Hepatocyte (in vitro differentiated cells): ENCODE data around the gene NOXA1. TPM values are rescaled to one million over a fixed set of nuclear protein-coding genes. Genes with fewer than 3 reads are reported as not detected.

Source experiments
- DNase-seq: peaks from one replicate; pipeline ENCODE4 v3.0.0-alpha.2; 2016; ENCODE audit warnings: low spot score
- H2AFZ ChIP-seq: fragments of 200-600 bp; sonication (generic); 2 replicates; pipeline ENCODE4 v1.6.0; 2016; ENCODE audit warnings: antibody characterized with exemption, mild to moderate bottlenecking
- H3K27ac ChIP-seq: fragments of 200-600 bp; sonication (generic); 2 replicates; pipeline ENCODE4 v1.5.1; 2016; ENCODE audit warnings: mild to moderate bottlenecking
- H3K27me3 ChIP-seq: fragments of 200-600 bp; sonication (generic); 2 replicates; pipeline ENCODE4 v1.6.1; 2016
- H3K36me3 ChIP-seq: fragments of 200-600 bp; sonication (generic); replicated peaks from 2 replicates; pipeline ENCODE4 v1.5.1; 2016; ENCODE audit warnings: low read depth; ENCODE audit not compliant: insufficient read depth
- H3K4me1 ChIP-seq: fragments of 200-600 bp; sonication (generic); 2 replicates; pipeline ENCODE4 v1.5.1; 2016; ENCODE audit warnings: mild to moderate bottlenecking, moderate library complexity; ENCODE audit not compliant: insufficient read depth
- H3K4me2 ChIP-seq: fragments of 200-600 bp; sonication (generic); 2 replicates; pipeline ENCODE4 v1.6.0; 2016
- H3K4me3 ChIP-seq: fragments of 200-600 bp; sonication (generic); 2 replicates; pipeline ENCODE4 v1.5.1; 2016; ENCODE audit warnings: mild to moderate bottlenecking
- H3K79me2 ChIP-seq: fragments of 200-600 bp; sonication (generic); 2 replicates; pipeline ENCODE4 v1.6.0; 2017; ENCODE audit warnings: mild to moderate bottlenecking
- H3K9me2 ChIP-seq: fragments of 200-600 bp; sonication (generic); replicated peaks from 2 replicates; pipeline ENCODE4 v1.6.0; 2017; ENCODE audit warnings: mild to moderate bottlenecking; ENCODE audit not compliant: insufficient read depth
- H3K9me3 ChIP-seq: fragments of 200-600 bp; sonication (generic); 2 replicates; pipeline ENCODE4 v1.5.1; 2016; ENCODE audit warnings: low read depth, mild to moderate bottlenecking
- H4K20me1 ChIP-seq: fragments of 200-600 bp; sonication (generic); 2 replicates; pipeline ENCODE4 v1.6.0; 2016; ENCODE audit warnings: mild to moderate bottlenecking; ENCODE audit not compliant: insufficient read depth, poor library complexity, severe bottlenecking
- EZH2 ChIP-seq: fragments of 200-600 bp; sonication (generic); IDR thresholded peaks from 2 replicates; pipeline ENCODE4 v1.6.1; 2016; ENCODE audit warnings: antibody characterized with exemption, mild to moderate bottlenecking, borderline replicate concordance
- EZH2phosphoT487 ChIP-seq: fragments of 200-600 bp; sonication (generic); IDR thresholded peaks from one replicate; pipeline ENCODE4 v1.6.1; 2018; ENCODE audit warnings: antibody characterized with exemption, mild to moderate bottlenecking, low read depth, moderate library complexity; ENCODE audit not compliant: unreplicated experiment, severe bottlenecking
- WGBS: methylation state at CpG from one replicate; pipeline ENCODE4 v1.1.6; 2016; ENCODE audit warnings: low lambda C conversion rate; ENCODE audit errors: missing lambda C conversion rate; 5-methylcytosine and 5-hydroxymethylcytosine counted together
- polyA plus RNA-seq: library from polyadenylated mRNA; unstranded; fragments of >200 nt; fragmentation: Nextera tagmentation; extraction: Ambion mirVana; gene quantifications from 2 replicates; pipeline ENCODE4 v1.2.1, GENCODE V29; 2016
- total RNA-seq: library from RNA; depleted of rRNA; stranded (reverse); fragments of >200 nt; gene quantifications from 2 replicates; pipeline ENCODE4 v1.2.3, GENCODE V29; 2014
- TF ChIP-seq, protein P1 (sequence below): fragments of 200-600 bp; sonication (generic); IDR thresholded peaks from 2 replicates; pipeline ENCODE4 v1.5.1; 2016; ENCODE audit warnings: antibody characterized with exemption, mild to moderate bottlenecking; ENCODE audit not compliant: poor library complexity

The NOXA1 gene
- total and polyA plus RNA-seq, 2 experiments from 2014 or later = 7.2 to 12.5 TPM

DNA sequence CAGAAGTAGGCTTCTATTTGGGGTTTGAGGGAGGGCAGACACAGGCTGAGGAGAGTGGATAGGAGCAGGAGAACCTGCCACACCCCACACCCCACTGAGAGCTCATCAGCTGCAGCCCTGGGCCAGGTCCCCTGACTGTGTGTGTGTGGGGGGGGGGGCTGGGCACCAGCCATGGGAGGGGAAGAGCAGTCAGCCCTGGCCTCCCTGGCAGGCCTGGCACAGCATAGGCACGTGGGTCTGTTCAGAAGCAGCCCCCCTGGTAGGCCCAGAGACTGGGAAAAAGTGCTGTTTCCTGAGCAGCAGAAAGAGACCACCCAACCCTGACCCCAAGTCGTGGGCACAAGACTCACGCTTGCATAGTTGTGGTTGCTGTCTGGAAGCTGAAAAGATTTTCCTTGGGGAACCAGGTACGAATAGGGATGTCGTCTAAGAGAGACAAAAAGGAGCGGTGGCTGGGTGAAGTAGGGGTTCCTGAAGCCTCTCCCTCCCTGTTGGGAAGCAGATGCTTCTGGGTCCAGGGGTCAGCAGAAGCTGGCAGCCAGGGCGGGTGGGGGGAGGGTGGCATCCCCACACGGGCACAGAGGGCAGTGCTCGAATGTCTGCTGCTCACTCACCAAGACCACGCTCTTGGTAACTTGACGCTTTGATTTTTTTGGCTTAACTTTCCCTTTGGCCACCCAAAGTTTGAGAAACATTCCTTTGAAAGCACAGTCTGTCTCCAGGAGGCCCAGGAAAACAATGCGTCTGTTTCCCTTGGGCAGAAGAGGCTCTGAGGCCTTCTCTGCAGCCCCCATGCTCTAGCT, 33.1 kb downstream of the NOXA1 start:
- no peaks in the 10 kb centered on the region for H3K27me3 ChIP-seq
- no peak for DNase-seq
- no peak overlapping the region for H3K4me2 ChIP-seq
- H3K27ac ChIP-seq = no peak overlapping the region
- H2AFZ ChIP-seq = no peak overlapping the region
- H3K36me3 ChIP-seq = no peaks in the 10 kb centered on the region
- H3K9me3 ChIP-seq = no peaks in the 10 kb centered on the region
- TF ChIP-seq EZH2 (no peak), EZH2phosphoT487 (no peak)
- TF ChIP-seq, protein P1, sequence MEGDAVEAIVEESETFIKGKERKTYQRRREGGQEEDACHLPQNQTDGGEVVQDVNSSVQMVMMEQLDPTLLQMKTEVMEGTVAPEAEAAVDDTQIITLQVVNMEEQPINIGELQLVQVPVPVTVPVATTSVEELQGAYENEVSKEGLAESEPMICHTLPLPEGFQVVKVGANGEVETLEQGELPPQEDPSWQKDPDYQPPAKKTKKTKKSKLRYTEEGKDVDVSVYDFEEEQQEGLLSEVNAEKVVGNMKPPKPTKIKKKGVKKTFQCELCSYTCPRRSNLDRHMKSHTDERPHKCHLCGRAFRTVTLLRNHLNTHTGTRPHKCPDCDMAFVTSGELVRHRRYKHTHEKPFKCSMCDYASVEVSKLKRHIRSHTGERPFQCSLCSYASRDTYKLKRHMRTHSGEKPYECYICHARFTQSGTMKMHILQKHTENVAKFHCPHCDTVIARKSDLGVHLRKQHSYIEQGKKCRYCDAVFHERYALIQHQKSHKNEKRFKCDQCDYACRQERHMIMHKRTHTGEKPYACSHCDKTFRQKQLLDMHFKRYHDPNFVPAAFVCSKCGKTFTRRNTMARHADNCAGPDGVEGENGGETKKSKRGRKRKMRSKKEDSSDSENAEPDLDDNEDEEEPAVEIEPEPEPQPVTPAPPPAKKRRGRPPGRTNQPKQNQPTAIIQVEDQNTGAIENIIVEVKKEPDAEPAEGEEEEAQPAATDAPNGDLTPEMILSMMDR = no peak
- H4K20me1 ChIP-seq = peaks cover 3% of the 10 kb centered on the region
- peaks cover 4% of the 10 kb centered on the region for H3K4me1 ChIP-seq
- H3K4me3 ChIP-seq = no peak overlapping the region
- no peaks in the 10 kb centered on the region for H3K9me2 ChIP-seq
- 88% methylated on average over 11 of the region's 12 CpGs for WGBS
- H3K79me2 ChIP-seq = peaks cover 11% of the 10 kb centered on the region

GRCh38 chr9:137456864-137457405, 33.7 kb downstream of the NOXA1 start:
- peaks cover 3% of the 10 kb centered on the region for H4K20me1 ChIP-seq
- H2AFZ ChIP-seq = no peak overlapping the region
- H3K4me1 ChIP-seq = peaks cover 4% of the 10 kb centered on the region
- 96% methylated on average over 10 of the region's 10 CpGs for WGBS
- H3K4me2 ChIP-seq = no peak overlapping the region
- TF ChIP-seq, protein P1 = no peak
- no peak for TF ChIP-seq EZH2phosphoT487
- no peak for TF ChIP-seq EZH2
- H3K4me3 ChIP-seq = no peak overlapping the region
- peaks cover 11% of the 10 kb centered on the region for H3K79me2 ChIP-seq
- H3K36me3 ChIP-seq = no peaks in the 10 kb centered on the region
- H3K9me3 ChIP-seq = no peaks in the 10 kb centered on the region
- no peak overlapping the region for H3K27ac ChIP-seq
- no peaks in the 10 kb centered on the region for H3K27me3 ChIP-seq
- no peak for DNase-seq
- H3K9me2 ChIP-seq = no peaks in the 10 kb centered on the region

GRCh38 chr9:137457406-137458193, 34.4 kb downstream of the NOXA1 start:
- no peak for DNase-seq
- TF ChIP-seq, protein P1 = no peak
- no peak for TF ChIP-seq EZH2
- no peak for TF ChIP-seq EZH2phosphoT487
- Histone ChIP-seq H3K4me1 (peaks cover 4% of the 10 kb centered on the region), H3K9me3 (no peaks in the 10 kb centered on the region), H3K27ac (no peak overlapping the region), H3K4me3 (no peak overlapping the region), H3K79me2 (peaks cover 11% of the 10 kb centered on the region), H2AFZ (no peak overlapping the region), H3K36me3 (no peaks in the 10 kb centered on the region), H4K20me1 (peaks cover 3% of the 10 kb centered on the region), H3K27me3 (no peaks in the 10 kb centered on the region), H3K9me2 (no peaks in the 10 kb centered on the region), H3K4me2 (peak overlapping the region; percentile 99)
- WGBS = 94% methylated on average over 37 of the region's 44 CpGs
